Endothelial cell of umbilical vein (primary cell): ENCODE measurements around the gene LAMB3. TPM values are rescaled to one million over a fixed set of nuclear protein-coding genes. Genes with fewer than 3 reads are reported as not detected.

Experiments used
- BruUV-seq: library from RNA; stranded (reverse); fragments of 400-500 nt; replicated peaks from 2 replicates; lab custom pipeline; 2021; lab: Mats Ljungman, UMichigan
- CTCF ChIA-PET: fragments of 300-600, 350-600 bp; sonication (Branson Sonifier 250); formaldehyde crosslinking; loops from one replicate; lab custom pipeline; 2021; ENCODE audit warnings: antibody characterized with exemption, inconsistent platforms; lab: Charles Lee
- POLR2A ChIA-PET: fragments of 300-600, 350-600 bp; sonication (Branson Sonifier 250); formaldehyde crosslinking; loops from one replicate; lab custom pipeline; 2021; ENCODE audit warnings: antibody characterized with exemption, inconsistent platforms; lab: Charles Lee
- DNase-seq: peaks from one replicate; pipeline ENCODE4 v3.0.0-alpha.2; 2011; ENCODE audit warnings: low read depth, low spot score
- FAIRE-seq: peaks from 2 replicates; lab custom pipeline; 2011; peaks lifted over from hg19 to GRCh38; lab: Jason Lieb, UNC
- H2AFZ ChIP-seq: 2 replicates; pipeline ENCODE4 v1.6.0; 2012; ENCODE audit warnings: low read depth, low read length, control low read depth, inconsistent platforms
- H3K27ac ChIP-seq: 2 replicates; pipeline ENCODE4 v1.5.1; 2011; ENCODE audit warnings: low read depth, mild to moderate bottlenecking, control low read depth, low read length, moderate library complexity; ENCODE audit not compliant: insufficient read depth
- H3K27me3 ChIP-seq, 2 experiments: 2 replicates each; pipeline versions ENCODE4 v1.6.0 to v1.6.1; 2011; ENCODE audit warnings: low read length in 2 of 2, mixed read lengths in 1 of 2; ENCODE audit not compliant: control insufficient read depth in 2 of 2, insufficient read depth in 2 of 2
- H3K36me3 ChIP-seq, 2 experiments: 2 replicates in 1 of 2; 3 replicates in 1 of 2; pipeline ENCODE4 v1.5.1; 2011; ENCODE audit warnings: low read length in 2 of 2, mild to moderate bottlenecking in 1 of 2, moderate library complexity in 1 of 2; ENCODE audit not compliant: control insufficient read depth in 2 of 2, insufficient read depth in 2 of 2; ENCODE audit errors: extremely low read depth in 1 of 2
- H3K4me1 ChIP-seq: 3 replicates; pipeline ENCODE4 v1.5.1; 2011; ENCODE audit warnings: mild to moderate bottlenecking, low read length; ENCODE audit not compliant: control insufficient read depth, insufficient read depth; ENCODE audit errors: extremely low read depth
- H3K4me2 ChIP-seq: 2 replicates; pipeline ENCODE4 v1.6.1; 2011; ENCODE audit warnings: low read length, control low read depth, mixed read lengths; ENCODE audit not compliant: insufficient read depth
- H3K4me3 ChIP-seq, 3 experiments: fragments of 200-600 bp in 1 of 3; sonication (generic), shearing (Covaris generic) in 1 of 3; replicated peaks in 1 of 3; 2 replicates each; pipeline ENCODE4 v1.5.1; 2011 to 2016; ENCODE audit warnings: control low read depth in 3 of 3, low read length in 3 of 3, mild to moderate bottlenecking in 2 of 3, inconsistent platforms in 1 of 3, low read depth in 1 of 3, moderate library complexity in 1 of 3; ENCODE audit not compliant: insufficient read depth in 1 of 3
- H3K79me2 ChIP-seq: 2 replicates; pipeline ENCODE4 v1.6.0; 2012; ENCODE audit warnings: low read length, inconsistent platforms; ENCODE audit not compliant: control insufficient read depth, insufficient read depth
- H3K9ac ChIP-seq: replicated peaks from 2 replicates; pipeline ENCODE3; 2011; ENCODE audit warnings: low read length, control low read depth; ENCODE audit not compliant: insufficient read depth; ENCODE audit errors: extremely low read depth
- H3K9me1 ChIP-seq: replicated peaks from 3 replicates; pipeline ENCODE4 v1.6.0; 2011; ENCODE audit warnings: mild to moderate bottlenecking, low read length; ENCODE audit not compliant: control insufficient read depth, insufficient read depth; ENCODE audit errors: extremely low read depth
- H3K9me3 ChIP-seq: replicated peaks from 2 replicates; pipeline ENCODE4 v1.5.1; 2012; ENCODE audit warnings: low read length, inconsistent platforms; ENCODE audit not compliant: control insufficient read depth, insufficient read depth
- H4K20me1 ChIP-seq: replicated peaks from 2 replicates; pipeline ENCODE3; 2011; ENCODE audit warnings: mild to moderate bottlenecking, low read length; ENCODE audit not compliant: control insufficient read depth, insufficient read depth; ENCODE audit errors: extremely low read depth
- EZH2 ChIP-seq: IDR thresholded peaks from 2 replicates; pipeline ENCODE4 v1.6.1; 2012; ENCODE audit warnings: borderline replicate concordance, low read depth, mild to moderate bottlenecking, moderate library complexity, low read length, inconsistent platforms; ENCODE audit not compliant: severe bottlenecking
- FOS ChIP-seq: IDR thresholded peaks from 2 replicates; pipeline ENCODE4 v1.6.1; 2011; ENCODE audit warnings: mild to moderate bottlenecking, low read length, moderate library complexity, borderline replicate concordance; ENCODE audit not compliant: insufficient read depth
- GATA2 ChIP-seq: IDR thresholded peaks from 2 replicates; pipeline ENCODE4 v1.7.0; 2011; ENCODE audit warnings: low read depth, mild to moderate bottlenecking, moderate library complexity, mixed read lengths, low read length; ENCODE audit not compliant: insufficient read length, insufficient read depth
- JUN ChIP-seq: IDR thresholded peaks from 2 replicates; pipeline ENCODE4 v1.6.1; 2011; ENCODE audit warnings: borderline replicate concordance, low read depth; ENCODE audit not compliant: insufficient read length, insufficient read depth
- MYC ChIP-seq: IDR thresholded peaks from one replicate; pipeline ENCODE4 v1.6.1; 2011; ENCODE audit warnings: mild to moderate bottlenecking, low read depth, low read length
- POLR2A ChIP-seq: IDR thresholded peaks from 2 replicates; pipeline ENCODE4 v1.6.1; 2012; ENCODE audit warnings: low read depth, mild to moderate bottlenecking, control low read depth, low read length
- POLR2AphosphoS5 ChIP-seq: IDR thresholded peaks from 2 replicates; pipeline ENCODE4 v1.6.1; 2012; ENCODE audit warnings: low read depth, mild to moderate bottlenecking, control low read depth, low read length, moderate library complexity; ENCODE audit not compliant: insufficient read depth
- dilution Hi-C: fragments of 300-500 bp; cut with MboI; formaldehyde crosslinking; loops from one replicate; pipeline ENCODE4 v1.15.0; 2019; ENCODE audit warnings: low sequenced_read_pairs; ENCODE audit not compliant: extremely low pct_ligation_motif_present
- intact Hi-C: fragments of 100-400 bp; cut with micrococcal nuclease; formaldehyde crosslinking; loops from one replicate; pipeline ENCODE4 v1.10.0; 2022
- polyA plus RNA-seq, 4 experiments: library from polyadenylated mRNA; depleted of rRNA in 3 of 4; stranded (reverse) in 3 of 4; unstranded in 1 of 4; fragments of >200 nt; gene quantifications; 2 replicates each; pipeline versions ENCODE4 v1.2.1 to v1.2.3, GENCODE V29; 2011 to 2012; ENCODE audit warnings: missing spikeins in 1 of 4
- total RNA-seq: library from RNA; stranded (reverse); gene quantifications from 2 replicates; pipeline ENCODE4 v1.2.3, GENCODE V29; 2021
- TF ChIP-seq, protein P1 (sequence below): IDR thresholded peaks from 2 replicates; pipeline ENCODE4 v1.6.1; 2011; ENCODE audit not compliant: insufficient read depth, insufficient read length
- TF ChIP-seq, protein P2 (sequence below), 2 donors: IDR thresholded peaks; 1 replicate in 1 of 2; 2 replicates in 1 of 2; pipeline ENCODE4 v1.5.1; 2011; ENCODE audit warnings: low read length in 2 of 2, mild to moderate bottlenecking in 2 of 2, moderate library complexity in 2 of 2, control low read depth in 1 of 2, inconsistent platforms in 1 of 2, low read depth in 1 of 2; ENCODE audit not compliant: insufficient read depth in 1 of 2; ENCODE audit errors: extremely low read depth in 1 of 2

Gene LAMB3
- total and polyA plus RNA-seq, 2 donors (not counting 3 experiments of a cell fraction or from before 2014, with no cell fraction given): 2.6 to 3.1 TPM

DNA sequence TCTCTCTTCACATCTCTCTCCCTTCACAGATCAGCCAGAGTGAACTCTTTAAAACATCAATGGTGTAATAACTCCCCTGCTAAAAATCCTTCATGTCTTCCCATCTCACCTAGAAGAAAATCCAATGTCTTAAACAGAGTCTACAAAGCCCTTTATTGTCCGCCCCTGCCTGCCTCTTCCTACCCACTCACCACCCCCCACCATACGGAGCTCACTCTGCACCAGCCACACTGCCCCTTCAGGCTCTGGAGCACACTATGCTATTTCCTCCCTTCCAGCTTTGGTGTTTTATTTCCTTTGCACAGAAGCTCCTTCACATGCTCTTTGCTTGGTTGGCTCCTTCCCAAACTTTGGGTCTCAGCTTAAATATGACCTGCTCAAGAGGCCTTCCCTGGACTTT lies 58.5 kb downstream of the LAMB3 start:
- intact Hi-C loops (loop anchor here (5.0 kb wide), 1 partner anchor 34 kb away; no protein-coding TSS in a partner anchor), dilution Hi-C loops (loop anchor here (25.0 kb wide), 1 partner anchor 94 kb away; the partner anchor contains the start of gene G0S2)
- Histone ChIP-seq H3K27ac (no peak overlapping the region), H4K20me1 (no peaks in the 10 kb centered on the region), H3K4me2 (no peak overlapping the region), H3K27me3 (peaks cover 8 to 10% of the 10 kb centered on the region in 2 experiments), H3K4me3 (no peak overlapping the region), H3K79me2 (no peaks in the 10 kb centered on the region), H3K9me1 (no peaks in the 10 kb centered on the region), H3K9me3 (no peaks in the 10 kb centered on the region), H2AFZ (no peak overlapping the region), H3K9ac (no peak overlapping the region), H3K36me3 (no peaks in the 10 kb centered on the region), H3K4me1 (peaks cover 5% of the 10 kb centered on the region)
- FAIRE-seq: no peak
- POLR2A ChIA-PET: no interaction called here
- BruUV-seq: no TSS peak
- TF ChIP-seq, protein P1, sequence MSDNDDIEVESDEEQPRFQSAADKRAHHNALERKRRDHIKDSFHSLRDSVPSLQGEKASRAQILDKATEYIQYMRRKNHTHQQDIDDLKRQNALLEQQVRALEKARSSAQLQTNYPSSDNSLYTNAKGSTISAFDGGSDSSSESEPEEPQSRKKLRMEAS: no peak
- no peak for TF ChIP-seq GATA2
- no peak for TF ChIP-seq POLR2AphosphoS5
- no peak for TF ChIP-seq EZH2
- no peak for TF ChIP-seq JUN
- no peak for TF ChIP-seq MYC
- TF ChIP-seq, protein P2, sequence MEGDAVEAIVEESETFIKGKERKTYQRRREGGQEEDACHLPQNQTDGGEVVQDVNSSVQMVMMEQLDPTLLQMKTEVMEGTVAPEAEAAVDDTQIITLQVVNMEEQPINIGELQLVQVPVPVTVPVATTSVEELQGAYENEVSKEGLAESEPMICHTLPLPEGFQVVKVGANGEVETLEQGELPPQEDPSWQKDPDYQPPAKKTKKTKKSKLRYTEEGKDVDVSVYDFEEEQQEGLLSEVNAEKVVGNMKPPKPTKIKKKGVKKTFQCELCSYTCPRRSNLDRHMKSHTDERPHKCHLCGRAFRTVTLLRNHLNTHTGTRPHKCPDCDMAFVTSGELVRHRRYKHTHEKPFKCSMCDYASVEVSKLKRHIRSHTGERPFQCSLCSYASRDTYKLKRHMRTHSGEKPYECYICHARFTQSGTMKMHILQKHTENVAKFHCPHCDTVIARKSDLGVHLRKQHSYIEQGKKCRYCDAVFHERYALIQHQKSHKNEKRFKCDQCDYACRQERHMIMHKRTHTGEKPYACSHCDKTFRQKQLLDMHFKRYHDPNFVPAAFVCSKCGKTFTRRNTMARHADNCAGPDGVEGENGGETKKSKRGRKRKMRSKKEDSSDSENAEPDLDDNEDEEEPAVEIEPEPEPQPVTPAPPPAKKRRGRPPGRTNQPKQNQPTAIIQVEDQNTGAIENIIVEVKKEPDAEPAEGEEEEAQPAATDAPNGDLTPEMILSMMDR (IDR thresholded peaks at IDR 0.05; ENCODE audit: extremely low read depth in 1 of 2, insufficient read depth in 1 of 2, low read depth in 1 of 2, low read length in 2 of 2): no peak
- no peak for TF ChIP-seq FOS
- TF ChIP-seq POLR2A: no peak
- DNase-seq: no peak
- CTCF ChIA-PET: interaction anchor here (0.6 to 1.6 kb wide), 8 partner anchors 11 to 154 kb away, joined by 3 to 5 read pairs (median 4); partner anchors contain the start of gene CAMK1G
